ENCODE data around the gene TUBE1. TPM values are rescaled to one million over a fixed set of nuclear protein-coding genes. Genes with fewer than 3 reads are reported as not detected.

Gene TUBE1
- total RNA-seq, 1 donor from 2014 or later = 4.3 TPM

DNA sequence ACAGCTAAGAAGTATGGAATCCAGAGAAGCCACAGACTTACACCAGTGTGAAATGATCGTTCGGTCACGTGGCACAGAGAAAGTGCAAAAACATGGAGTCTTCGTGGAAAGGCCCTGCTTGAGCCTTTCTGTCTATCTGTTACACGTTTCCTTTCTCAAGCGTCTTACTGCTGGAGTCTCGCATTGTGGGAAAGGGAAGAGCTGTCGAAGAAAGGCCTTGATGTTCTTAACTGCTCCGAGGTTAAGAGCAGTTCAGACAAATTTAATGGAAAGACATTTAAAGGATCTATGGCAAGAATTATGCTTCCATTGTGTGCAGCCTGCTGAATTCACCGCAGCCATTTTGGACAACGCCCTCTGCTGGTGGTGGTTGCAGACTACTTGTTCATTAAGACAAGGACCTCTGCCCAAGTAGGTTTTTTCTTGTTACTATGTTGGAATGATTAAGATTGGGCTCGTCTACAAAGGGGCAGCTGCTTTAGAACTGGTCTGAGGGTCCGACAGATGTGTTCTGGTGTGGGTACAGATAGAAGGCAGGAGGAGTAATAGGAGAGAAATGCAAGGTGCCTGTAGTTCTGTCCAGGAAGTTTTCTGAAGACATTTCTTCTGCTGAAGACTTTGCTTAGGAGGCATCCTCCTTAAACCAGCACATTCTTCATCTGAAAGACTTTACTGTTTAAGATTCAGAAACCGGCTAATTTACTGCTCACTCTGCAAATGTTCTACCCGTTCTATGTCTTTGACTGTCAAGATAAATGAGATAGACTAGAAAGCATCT, 58.0 kb downstream of the TUBE1 start:
- TF ChIP-seq, protein P1, sequence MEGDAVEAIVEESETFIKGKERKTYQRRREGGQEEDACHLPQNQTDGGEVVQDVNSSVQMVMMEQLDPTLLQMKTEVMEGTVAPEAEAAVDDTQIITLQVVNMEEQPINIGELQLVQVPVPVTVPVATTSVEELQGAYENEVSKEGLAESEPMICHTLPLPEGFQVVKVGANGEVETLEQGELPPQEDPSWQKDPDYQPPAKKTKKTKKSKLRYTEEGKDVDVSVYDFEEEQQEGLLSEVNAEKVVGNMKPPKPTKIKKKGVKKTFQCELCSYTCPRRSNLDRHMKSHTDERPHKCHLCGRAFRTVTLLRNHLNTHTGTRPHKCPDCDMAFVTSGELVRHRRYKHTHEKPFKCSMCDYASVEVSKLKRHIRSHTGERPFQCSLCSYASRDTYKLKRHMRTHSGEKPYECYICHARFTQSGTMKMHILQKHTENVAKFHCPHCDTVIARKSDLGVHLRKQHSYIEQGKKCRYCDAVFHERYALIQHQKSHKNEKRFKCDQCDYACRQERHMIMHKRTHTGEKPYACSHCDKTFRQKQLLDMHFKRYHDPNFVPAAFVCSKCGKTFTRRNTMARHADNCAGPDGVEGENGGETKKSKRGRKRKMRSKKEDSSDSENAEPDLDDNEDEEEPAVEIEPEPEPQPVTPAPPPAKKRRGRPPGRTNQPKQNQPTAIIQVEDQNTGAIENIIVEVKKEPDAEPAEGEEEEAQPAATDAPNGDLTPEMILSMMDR (conservative IDR thresholded peaks at IDR 0.05; ENCODE audit: low read depth, low read length) = peak; percentile 86
- no peak for DNase-seq (ENCODE audit: low read depth)
- no peak overlapping the region for H3K4me3 ChIP-seq (ENCODE audit: low read depth, low read length)

DNA sequence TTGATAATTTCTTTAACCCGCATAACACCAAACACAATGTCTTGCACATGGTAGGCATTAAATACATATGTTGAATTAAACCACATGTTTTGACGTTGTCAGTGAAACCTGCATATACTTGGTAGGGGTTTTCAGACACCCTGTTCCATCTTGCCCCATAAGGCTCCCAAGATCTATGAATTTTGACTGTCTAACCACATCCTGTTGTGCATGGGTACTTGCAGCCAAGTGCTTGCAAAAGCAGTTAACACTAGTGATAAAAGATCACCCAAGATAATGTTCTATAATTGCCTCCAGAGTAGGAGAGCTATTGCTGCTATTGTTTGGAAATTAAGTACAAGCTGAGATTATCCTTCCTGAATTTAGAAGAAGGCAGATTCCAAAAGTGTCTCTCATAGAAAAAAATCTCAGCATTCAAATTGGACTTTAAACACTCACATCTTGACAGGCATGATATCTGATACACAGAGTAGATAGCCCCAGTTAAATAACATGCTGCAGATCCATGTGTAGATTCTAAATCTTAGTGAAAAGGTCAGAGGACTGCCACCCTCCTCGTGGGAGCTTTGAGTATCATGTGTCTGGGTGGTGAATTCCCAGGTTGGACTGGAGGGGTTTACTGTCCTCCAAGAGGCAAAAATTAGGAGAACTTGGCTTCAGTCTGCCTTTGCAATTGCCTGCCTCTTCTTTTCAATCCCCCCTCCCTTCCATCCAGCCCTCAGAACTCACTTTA, 59.2 kb downstream of the TUBE1 start:
- TF ChIP-seq, protein P1 (conservative IDR thresholded peaks at IDR 0.05; ENCODE audit: low read depth, low read length) = no peak
- DNase-seq (ENCODE audit: low read depth) = no peak
- H3K4me3 ChIP-seq (ENCODE audit: low read depth, low read length) = no peak overlapping the region

DNA sequence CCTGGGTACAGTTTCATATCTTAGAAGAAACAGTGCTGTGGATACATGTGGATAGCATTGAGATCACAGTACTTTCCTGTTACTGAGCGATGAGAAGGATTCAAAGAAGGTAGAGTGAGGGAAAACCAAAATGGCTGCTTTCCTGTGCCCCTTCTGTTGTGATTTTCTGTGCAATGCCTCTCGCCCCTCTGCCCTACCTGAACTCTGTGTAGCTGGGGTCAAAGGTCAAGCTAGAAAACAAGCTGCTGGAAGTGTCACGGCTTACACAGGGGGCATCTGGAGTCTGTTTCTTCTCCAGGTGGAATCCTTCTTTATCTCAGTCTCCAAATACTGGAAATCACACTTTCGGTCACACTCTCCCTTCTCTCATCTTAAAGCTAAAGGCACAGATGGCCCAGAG, 60.3 kb downstream of the TUBE1 start:
- TF ChIP-seq, protein P1 (conservative IDR thresholded peaks at IDR 0.05; ENCODE audit: low read depth, low read length) = no peak

DNA sequence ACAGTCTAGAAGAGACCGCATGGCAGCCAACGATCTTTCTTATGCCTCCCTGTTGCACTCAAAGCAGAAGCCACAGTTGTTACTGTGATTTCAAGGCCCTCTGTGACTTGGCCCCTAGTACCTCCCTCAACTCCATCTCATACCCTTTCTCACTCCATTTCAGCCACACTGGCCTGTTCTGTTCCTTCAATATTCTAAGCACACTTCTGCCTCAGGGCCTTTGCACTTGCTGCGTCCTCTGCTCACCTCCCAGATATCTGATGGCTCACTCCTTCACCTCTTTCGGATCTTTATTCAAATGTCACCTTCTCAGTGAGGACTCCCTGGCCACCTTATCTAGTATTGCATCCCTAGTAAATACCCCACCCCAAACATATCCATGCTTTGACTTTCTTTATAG, 62.8 kb downstream of the TUBE1 start:
- no peak overlapping the region for H3K4me3 ChIP-seq (ENCODE audit: low read depth, low read length)
- TF ChIP-seq, protein P1 (conservative IDR thresholded peaks at IDR 0.05; ENCODE audit: low read depth, low read length) = no peak
- no peak for DNase-seq (ENCODE audit: low read depth)

More for the DNA sequence above, 60.3 kb downstream of the TUBE1 start:
- H3K4me3 ChIP-seq (ENCODE audit: low read depth, low read length) = no peak overlapping the region
- DNase-seq (ENCODE audit: low read depth) = no peak

DNA sequence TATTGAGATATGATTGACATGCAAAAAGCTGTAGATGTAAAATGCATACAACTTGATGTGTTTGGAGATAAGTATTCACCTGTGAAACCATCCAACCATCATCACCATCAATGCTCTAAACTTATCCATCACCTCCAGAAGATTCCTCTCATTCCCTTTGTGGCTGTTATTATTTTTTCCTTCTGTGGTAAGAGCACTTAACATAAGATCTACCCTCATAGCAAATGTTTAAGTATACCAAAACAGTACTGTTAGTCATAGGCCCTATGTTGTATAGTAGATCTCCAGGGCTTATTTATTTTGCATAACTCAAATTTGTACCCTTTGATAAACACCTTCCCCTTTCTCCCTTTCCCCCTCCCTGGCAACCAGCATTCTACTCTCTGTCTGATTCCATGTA, 64.5 kb downstream of the TUBE1 start:
- H3K4me3 ChIP-seq (ENCODE audit: low read depth, low read length) = no peak overlapping the region
- DNase-seq (ENCODE audit: low read depth) = no peak
- TF ChIP-seq, protein P1 (conservative IDR thresholded peaks at IDR 0.05; ENCODE audit: low read depth, low read length) = no peak

DNA sequence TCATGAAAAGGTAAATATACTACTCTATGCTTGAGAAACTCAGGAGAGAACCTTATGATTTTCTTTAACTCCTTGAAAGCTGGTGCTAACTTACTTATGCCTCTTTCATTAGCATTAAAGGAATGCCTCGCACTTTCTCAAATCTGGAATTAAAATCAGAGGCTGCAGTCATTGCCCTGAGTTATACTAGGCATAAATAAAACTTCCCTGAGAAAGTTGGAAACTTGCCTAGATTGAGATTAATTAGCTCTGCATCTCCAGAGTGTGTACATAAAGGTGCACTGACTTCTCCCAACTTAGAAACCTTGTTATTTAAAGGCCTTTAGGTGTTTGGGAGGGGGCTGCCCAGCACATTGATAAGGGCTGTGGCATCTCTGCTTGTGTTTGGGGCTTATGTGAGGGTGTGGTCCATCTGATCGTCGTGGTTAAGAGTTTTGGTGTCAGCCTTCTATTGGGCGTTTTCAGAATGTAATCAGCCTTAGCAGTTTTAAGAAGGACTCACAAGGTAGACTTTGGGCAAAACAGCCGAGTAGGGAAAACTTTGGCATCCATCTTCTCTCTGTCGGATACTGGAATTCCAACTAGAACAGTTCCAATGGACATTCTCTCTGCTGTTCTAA, 65.5 kb downstream of the TUBE1 start:
- TF ChIP-seq, protein P1 (conservative IDR thresholded peaks at IDR 0.05; ENCODE audit: low read depth, low read length) = no peak

More for the DNA sequence above, 65.5 kb downstream of the TUBE1 start:
- no peak overlapping the region for H3K4me3 ChIP-seq (ENCODE audit: low read depth, low read length)
- no peak for DNase-seq (ENCODE audit: low read depth)

Other genes with a start within 250 kb of the TUBE1 start
- gene FYN, start 214.0 kb downstream of the TUBE1 start, total RNA-seq = 26.1 and 55.4 TPM in 2 replicates
- gene CCN6, start 33.4 kb downstream of the TUBE1 start, total RNA-seq = 0.58 and 1.4 TPM in 2 replicates
- 3.3 and 11.6 TPM in 2 replicates for gene FAM229B, start 109 bp upstream of the TUBE1 start, total RNA-seq
- 0.58 and 8.0 TPM in 2 replicates for gene LAMA4, start 167.1 kb upstream of the TUBE1 start, total RNA-seq

Data from epithelial cell of proximal tubule (primary cell).